Mesenchymal stem cell (in vitro differentiated cells and primary cell): Measurements from ENCODE around the gene KRTAP19-5.
"Not testable (repeated sequence)": the region's sequence is repeated elsewhere in the genome, so short reads cannot be mapped to it uniquely, and the experiment has no call there.

ENCODE experiments used
- DNase-seq: peaks from one replicate; pipeline ENCODE4 v3.0.0-alpha.2; 2013
- H2AFZ ChIP-seq: one replicate; pipeline ENCODE4 v1.6.1; 2013; ENCODE audit warnings: low read depth, mild to moderate bottlenecking, control low read depth, inconsistent platforms, low read length, moderate library complexity
- H2AK5ac ChIP-seq: 2 replicates; pipeline ENCODE4 v1.6.1; 2013; ENCODE audit warnings: low read length, moderate library complexity, mild to moderate bottlenecking, inconsistent platforms; ENCODE audit not compliant: severe bottlenecking
- H2BK120ac ChIP-seq: one replicate; pipeline ENCODE4 v1.6.1; 2013; ENCODE audit warnings: low read depth, mild to moderate bottlenecking, inconsistent platforms, low read length, moderate library complexity
- H2BK12ac ChIP-seq, 2 experiments: one replicate each; pipeline ENCODE4 v1.6.1; 2013; ENCODE audit warnings: inconsistent platforms in 2 of 2, low read length in 2 of 2, mild to moderate bottlenecking in 2 of 2, moderate library complexity in 2 of 2, control low read depth in 1 of 2
- H2BK15ac ChIP-seq: one replicate; pipeline ENCODE4 v1.6.1; 2013; ENCODE audit warnings: mild to moderate bottlenecking, low read depth, inconsistent platforms; ENCODE audit not compliant: poor library complexity, severe bottlenecking
- H2BK5ac ChIP-seq: 2 replicates; pipeline ENCODE4 v1.6.1; 2013; ENCODE audit warnings: low read depth, mild to moderate bottlenecking, low read length, control low read depth, inconsistent platforms; ENCODE audit not compliant: poor library complexity, severe bottlenecking
- H3K14ac ChIP-seq, 2 experiments: one replicate each; pipeline ENCODE4 v1.6.1; 2013; ENCODE audit warnings: inconsistent platforms in 2 of 2, low read length in 2 of 2, control low read depth in 1 of 2, mild to moderate bottlenecking in 1 of 2, moderate library complexity in 1 of 2
- H3K18ac ChIP-seq, 2 experiments: one replicate each; pipeline ENCODE4 v1.6.1; 2013; ENCODE audit warnings: inconsistent platforms in 2 of 2, low read length in 2 of 2, control low read depth in 1 of 2, low read depth in 1 of 2, mild to moderate bottlenecking in 1 of 2
- H3K23ac ChIP-seq, 2 experiments: one replicate each; pipeline ENCODE4 v1.6.1; 2013; ENCODE audit warnings: inconsistent platforms in 2 of 2, low read length in 2 of 2, mild to moderate bottlenecking in 2 of 2, moderate library complexity in 2 of 2, control low read depth in 1 of 2
- H3K27ac ChIP-seq: 2 replicates; pipeline ENCODE4 v1.5.1; 2013; ENCODE audit warnings: mild to moderate bottlenecking, moderate library complexity, low read length, control low read depth, inconsistent platforms; ENCODE audit not compliant: poor library complexity, severe bottlenecking
- H3K27me3 ChIP-seq, 2 experiments: 2 replicates each; pipeline versions ENCODE4 v1.6.1 to v1.7.0; 2013; ENCODE audit warnings: low read length in 2 of 2, mild to moderate bottlenecking in 2 of 2, moderate library complexity in 2 of 2, control low read depth in 1 of 2, inconsistent platforms in 1 of 2; ENCODE audit not compliant: control insufficient read depth in 1 of 2, insufficient read depth in 1 of 2
- H3K36me3 ChIP-seq, 2 experiments: 2 replicates each; pipeline versions ENCODE4 v1.6.1 to v1.7.0; 2013; ENCODE audit warnings: low read length in 2 of 2, control low read depth in 1 of 2, inconsistent platforms in 1 of 2, low read depth in 1 of 2, mild to moderate bottlenecking in 1 of 2; ENCODE audit not compliant: insufficient read depth in 2 of 2, control insufficient read depth in 1 of 2
- H3K4ac ChIP-seq, 2 experiments: one replicate each; pipeline ENCODE4 v1.6.1; 2013; ENCODE audit warnings: inconsistent platforms in 2 of 2, low read length in 2 of 2, mild to moderate bottlenecking in 2 of 2, moderate library complexity in 2 of 2, control low read depth in 1 of 2, low read depth in 1 of 2
- H3K4me1 ChIP-seq: 2 replicates; pipeline ENCODE4 v1.6.1; 2013; ENCODE audit warnings: low read depth, low read length, control low read depth; ENCODE audit not compliant: control insufficient read depth, insufficient read depth
- H3K4me2 ChIP-seq: 2 replicates; pipeline ENCODE4 v1.6.1; 2013; ENCODE audit warnings: low read length, mild to moderate bottlenecking, inconsistent platforms; ENCODE audit not compliant: poor library complexity, severe bottlenecking
- H3K4me3 ChIP-seq, 2 experiments: 2 replicates each; pipeline versions ENCODE4 v1.5.1 to v1.7.0; 2013; ENCODE audit warnings: low read length in 2 of 2, mild to moderate bottlenecking in 2 of 2, control low read depth in 1 of 2, low read depth in 1 of 2; ENCODE audit not compliant: insufficient read depth in 1 of 2
- H3K79me1 ChIP-seq: replicated peaks from 2 replicates; pipeline ENCODE4 v1.6.1; 2013; ENCODE audit warnings: mild to moderate bottlenecking, control low read depth, low read length, inconsistent platforms; ENCODE audit not compliant: poor library complexity, severe bottlenecking
- H3K9ac ChIP-seq: 2 replicates; pipeline ENCODE4 v1.7.0; 2013; ENCODE audit warnings: mild to moderate bottlenecking, low read length, moderate library complexity
- H3K9me3 ChIP-seq: 2 replicates; pipeline ENCODE4 v1.7.0; 2013; ENCODE audit warnings: mild to moderate bottlenecking, low read length; ENCODE audit not compliant: control insufficient read depth
- H4K8ac ChIP-seq: one replicate; pipeline ENCODE4 v1.6.1; 2013; ENCODE audit warnings: inconsistent platforms, mild to moderate bottlenecking, low read length, moderate library complexity
- H4K91ac ChIP-seq: one replicate; pipeline ENCODE4 v1.6.1; 2013; ENCODE audit warnings: mild to moderate bottlenecking, low read length, inconsistent platforms
- WGBS: methylation state at CpG from one replicate; pipeline ENCODE4 v1.1.7; 2013; ENCODE audit warnings: mixed read lengths; 5-methylcytosine and 5-hydroxymethylcytosine counted together

KRTAP19-5 gene

DNA sequence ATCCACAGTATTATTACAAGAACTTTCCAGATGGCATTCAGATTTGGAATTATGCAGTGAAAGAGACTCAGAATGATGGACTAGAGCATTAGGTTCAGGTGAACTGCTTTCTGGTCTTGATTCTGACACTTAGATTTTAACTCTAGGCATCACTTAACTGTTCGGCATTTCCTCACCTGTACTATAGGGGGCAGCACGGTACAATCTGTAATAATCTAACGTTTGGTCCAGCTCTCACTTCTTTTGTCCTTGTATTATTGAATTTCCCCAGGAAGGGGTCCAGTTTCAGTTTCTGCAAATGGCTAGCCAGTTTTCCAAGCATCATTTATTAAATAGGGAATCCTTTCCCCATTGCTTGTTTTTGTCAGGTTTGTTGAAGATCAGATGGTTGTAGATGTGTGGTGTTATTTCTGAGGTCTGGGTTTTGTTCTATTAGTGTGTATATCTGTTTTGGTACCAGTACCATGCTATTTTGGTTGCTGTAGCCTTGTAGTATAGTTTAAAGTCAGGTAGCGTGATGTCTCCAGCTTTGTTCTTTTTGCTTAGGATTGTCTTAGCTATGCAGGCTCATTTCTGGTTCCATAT lies 3.8 kb upstream of the KRTAP19-5 start:
- WGBS = 18% methylated on average over 4 of the region's 4 CpGs

DNA sequence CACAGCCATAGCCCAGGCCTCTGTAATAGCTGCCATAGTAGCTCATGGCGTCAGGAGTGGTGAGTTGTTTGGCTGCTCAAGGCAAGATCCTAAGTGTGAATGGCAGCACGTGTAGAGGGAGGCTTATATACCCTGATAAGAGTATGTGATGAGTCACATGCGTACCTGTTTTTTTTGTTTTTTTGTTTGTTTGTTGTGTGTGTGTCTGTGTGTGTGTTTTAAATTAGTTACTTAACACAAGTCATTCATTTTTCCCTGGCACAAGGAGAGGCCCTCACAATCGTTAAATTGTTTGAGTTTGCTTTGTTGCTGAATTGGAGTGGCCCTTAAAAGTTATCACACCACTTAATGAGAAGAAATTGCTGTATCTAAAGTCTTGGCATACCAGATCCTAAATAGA lies 4.9 kb downstream of the KRTAP19-5 start, which contains the start of gene KRTAP19-4:
TSS of gene KRTAP19-4 (minus strand) at position 101 of the 400 bp plus-strand sequence. CDS start at position 46, 55 bp downstream.
- no peaks in the 10 kb centered on the region for H3K4me1 ChIP-seq
- no peak within 1 kb of the TSS for H3K14ac ChIP-seq
- whole genome bisulfite sequencing = 77% methylated on average over 2 of the region's 4 CpGs
- H2AFZ ChIP-seq = no peak within 1 kb of the TSS
- peaks cover 2% of the 10 kb centered on the region for H3K9me3 ChIP-seq
- H2BK12ac ChIP-seq = no peak within 1 kb of the TSS
- H3K36me3 ChIP-seq = no peaks in the 10 kb centered on the region
- H3K79me1 ChIP-seq = no peaks in the 10 kb centered on the region
- H3K18ac ChIP-seq = no peak within 1 kb of the TSS
- no peak within 1 kb of the TSS for H2AK5ac ChIP-seq
- DNase-seq = no peak
- H2BK15ac ChIP-seq = no peak within 1 kb of the TSS
- no peak within 1 kb of the TSS for H2BK120ac ChIP-seq
- no peak within 1 kb of the TSS for H3K23ac ChIP-seq
- H3K27me3 ChIP-seq = no peaks in the 10 kb centered on the region
- no peak within 1 kb of the TSS for H3K4ac ChIP-seq
- no peak within 1 kb of the TSS for H4K8ac ChIP-seq
- H3K27ac ChIP-seq = no peak within 1 kb of the TSS
- no peak within 1 kb of the TSS for H3K9ac ChIP-seq
- H2BK5ac ChIP-seq = no peak within 1 kb of the TSS
- H3K4me3 ChIP-seq = no peak within 1 kb of the TSS
- no peak within 1 kb of the TSS for H3K4me2 ChIP-seq
- H4K91ac ChIP-seq = no peak within 1 kb of the TSS

More for the DNA sequence above, 3.8 kb upstream of the KRTAP19-5 start:
- not testable (repeated sequence) for H3K4me2 ChIP-seq, H3K14ac ChIP-seq, H2BK12ac ChIP-seq, H3K27me3 ChIP-seq, H2AK5ac ChIP-seq, H3K4me1 ChIP-seq, H4K8ac ChIP-seq, H2AFZ ChIP-seq, H3K4ac ChIP-seq, H3K79me1 ChIP-seq, H2BK120ac ChIP-seq, H4K91ac ChIP-seq, H3K9me3 ChIP-seq, H3K4me3 ChIP-seq, H3K9ac ChIP-seq, DNase-seq, H3K18ac ChIP-seq, H2BK5ac ChIP-seq, H2BK15ac ChIP-seq, H3K27ac ChIP-seq, H3K36me3 ChIP-seq, H3K23ac ChIP-seq

DNA sequence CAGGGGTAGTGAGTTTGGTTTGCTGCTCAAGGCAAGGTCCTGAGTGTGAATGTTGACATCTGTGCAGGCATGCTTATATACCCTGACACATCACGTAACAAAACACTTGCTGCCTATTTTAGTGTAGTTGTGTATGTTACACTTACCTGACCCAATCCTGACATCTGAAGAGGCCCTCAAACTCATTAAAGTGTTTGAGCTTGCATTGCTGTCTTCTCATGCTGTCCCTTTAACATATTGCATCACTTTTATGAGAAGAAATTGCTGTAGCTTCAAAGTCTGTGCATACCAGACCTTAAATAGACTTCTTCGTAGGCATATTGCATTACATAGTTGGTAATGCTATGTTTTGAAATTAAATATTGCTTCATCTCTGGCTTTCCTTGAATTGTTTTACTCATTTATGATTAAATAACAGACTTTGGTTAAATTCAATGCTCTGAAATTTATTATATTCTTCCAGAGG lies 9.9 kb downstream of the KRTAP19-5 start, which contains the start of gene KRTAP19-3:
TSS of gene KRTAP19-3 (minus strand) at position 51 of the 466 bp plus-strand sequence. CDS start 56 bp downstream, outside the sequence.
- no CpG with 5 or more reads among the region's 2 CpGs for WGBS
- Histone ChIP-seq H4K91ac (no peak within 1 kb of the TSS), H3K4me1 (no peaks in the 10 kb centered on the region), H2BK120ac (no peak within 1 kb of the TSS), H3K9me3 (peaks cover 4% of the 10 kb centered on the region), H3K27me3 (no peaks in the 10 kb centered on the region), H2AK5ac (no peak within 1 kb of the TSS), H3K4ac (no peak within 1 kb of the TSS), H3K4me3 (no peak within 1 kb of the TSS), H3K36me3 (no peaks in the 10 kb centered on the region), H2BK12ac (no peak within 1 kb of the TSS), H3K23ac (no peak within 1 kb of the TSS), H3K18ac (no peak within 1 kb of the TSS), H2AFZ (no peak within 1 kb of the TSS), H2BK15ac (no peak within 1 kb of the TSS), H3K27ac (no peak within 1 kb of the TSS), H3K4me2 (no peak within 1 kb of the TSS), H2BK5ac (no peak within 1 kb of the TSS), H4K8ac (no peak within 1 kb of the TSS), H3K79me1 (no peaks in the 10 kb centered on the region), H3K9ac (no peak within 1 kb of the TSS), H3K14ac (no peak within 1 kb of the TSS)
- no peak for DNase-seq

DNA sequence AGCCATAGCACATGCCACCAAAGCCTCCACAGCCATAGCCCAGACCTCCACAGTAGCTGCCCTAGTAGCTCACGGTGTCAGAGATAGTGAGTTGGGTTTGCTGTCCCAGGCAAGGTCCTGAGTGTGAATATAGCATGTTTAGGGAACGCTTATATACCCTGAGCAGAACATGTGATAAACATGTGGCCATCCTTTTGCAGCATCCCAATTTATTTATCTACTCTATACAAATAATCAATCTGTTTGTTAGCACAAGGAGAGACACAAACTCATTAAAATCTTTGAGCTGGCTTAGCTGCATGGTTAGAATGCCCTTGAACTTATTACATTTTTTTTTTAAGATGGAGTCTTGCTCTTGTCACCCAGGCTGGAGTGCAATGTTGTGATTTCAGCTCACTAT lies 14.6 kb downstream of the KRTAP19-5 start, which contains the start of gene KRTAP19-2:
TSS of gene KRTAP19-2 (minus strand) at position 101 of the 400 bp plus-strand sequence. CDS start at position 13, 88 bp downstream.
- peaks cover 13% of the 10 kb centered on the region for H3K9me3 ChIP-seq
- H3K23ac ChIP-seq = no peak within 1 kb of the TSS
- no peak for DNase-seq
- no peak within 1 kb of the TSS for H2BK12ac ChIP-seq
- no peak within 1 kb of the TSS for H3K4ac ChIP-seq
- H3K4me1 ChIP-seq = no peaks in the 10 kb centered on the region
- no peaks in the 10 kb centered on the region for H3K27me3 ChIP-seq
- H2AK5ac ChIP-seq = no peak within 1 kb of the TSS
- H3K9ac ChIP-seq = no peak within 1 kb of the TSS
- H3K4me2 ChIP-seq = no peak within 1 kb of the TSS
- H2BK120ac ChIP-seq = no peak within 1 kb of the TSS
- H3K4me3 ChIP-seq = no peak within 1 kb of the TSS
- no peak within 1 kb of the TSS for H3K14ac ChIP-seq
- H2BK5ac ChIP-seq = no peak within 1 kb of the TSS
- H3K79me1 ChIP-seq = no peaks in the 10 kb centered on the region
- no peak within 1 kb of the TSS for H3K18ac ChIP-seq
- 40% methylated on average over 1 of the region's 2 CpGs for WGBS
- no peak within 1 kb of the TSS for H2BK15ac ChIP-seq
- H4K91ac ChIP-seq = peak within 1 kb of the TSS; percentile 68
- no peak within 1 kb of the TSS for H2AFZ ChIP-seq
- H3K27ac ChIP-seq = no peak within 1 kb of the TSS
- no peaks in the 10 kb centered on the region for H3K36me3 ChIP-seq
- H4K8ac ChIP-seq = no peak within 1 kb of the TSS
